ENCODE results near the gene C2. TPM values are rescaled to one million over a fixed set of nuclear protein-coding genes. Genes with fewer than 3 reads are reported as not detected.

Gene C2
- total RNA-seq, 1 donor from 2014 or later, result 7.6 TPM

DNA sequence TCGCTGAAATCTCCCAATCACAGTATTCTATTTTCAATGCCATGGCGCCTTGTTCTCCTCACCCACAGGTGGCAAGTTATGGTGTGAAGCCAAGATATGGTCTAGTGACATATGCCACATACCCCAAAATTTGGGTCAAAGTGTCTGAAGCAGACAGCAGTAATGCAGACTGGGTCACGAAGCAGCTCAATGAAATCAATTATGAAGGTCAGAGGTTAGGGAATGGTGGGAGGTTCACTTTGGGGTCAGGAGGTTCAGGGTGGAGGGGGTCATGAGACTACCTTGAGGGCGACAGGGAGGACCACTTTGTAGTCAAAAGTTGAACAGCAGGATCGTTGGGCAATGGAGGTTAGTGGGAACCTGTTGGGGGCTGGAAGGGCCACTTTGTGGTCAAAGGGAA, 20.8 kb downstream of the C2 start:
- DNase-seq (no peak), ATAC-seq (ENCODE audit: poor library complexity) (no peak)
- intact Hi-C loops (cut with DNase I), result no loop called here

DNA sequence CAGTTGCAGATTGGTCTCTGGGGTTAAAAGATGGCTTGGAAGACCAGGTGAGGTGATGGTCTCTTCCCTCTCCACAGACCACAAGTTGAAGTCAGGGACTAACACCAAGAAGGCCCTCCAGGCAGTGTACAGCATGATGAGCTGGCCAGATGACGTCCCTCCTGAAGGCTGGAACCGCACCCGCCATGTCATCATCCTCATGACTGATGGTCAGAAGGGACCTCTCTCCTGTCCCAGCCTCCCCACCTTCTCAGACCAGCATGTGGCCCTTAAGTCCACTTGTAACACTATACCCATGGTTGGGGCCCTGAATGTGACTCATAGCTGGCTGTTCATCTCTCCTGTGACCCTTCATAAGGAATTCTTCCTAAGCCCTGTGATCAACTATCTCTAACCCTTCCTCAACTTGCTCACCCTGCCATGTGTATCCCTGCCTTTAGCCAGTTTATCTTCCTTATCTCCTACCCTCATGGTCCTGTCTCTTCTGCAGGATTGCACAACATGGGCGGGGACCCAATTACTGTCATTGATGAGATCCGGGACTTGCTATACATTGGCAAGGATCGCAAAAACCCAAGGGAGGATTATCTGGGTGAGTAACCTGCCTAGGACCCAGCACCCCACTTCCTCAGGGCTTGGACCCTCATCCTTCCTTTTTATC, 21.4 kb downstream of the C2 start:
- intact Hi-C loops (cut with DNase I), result no loop called here
- DNase-seq, result no peak
- ATAC-seq (ENCODE audit: poor library complexity), result no peak

DNA sequence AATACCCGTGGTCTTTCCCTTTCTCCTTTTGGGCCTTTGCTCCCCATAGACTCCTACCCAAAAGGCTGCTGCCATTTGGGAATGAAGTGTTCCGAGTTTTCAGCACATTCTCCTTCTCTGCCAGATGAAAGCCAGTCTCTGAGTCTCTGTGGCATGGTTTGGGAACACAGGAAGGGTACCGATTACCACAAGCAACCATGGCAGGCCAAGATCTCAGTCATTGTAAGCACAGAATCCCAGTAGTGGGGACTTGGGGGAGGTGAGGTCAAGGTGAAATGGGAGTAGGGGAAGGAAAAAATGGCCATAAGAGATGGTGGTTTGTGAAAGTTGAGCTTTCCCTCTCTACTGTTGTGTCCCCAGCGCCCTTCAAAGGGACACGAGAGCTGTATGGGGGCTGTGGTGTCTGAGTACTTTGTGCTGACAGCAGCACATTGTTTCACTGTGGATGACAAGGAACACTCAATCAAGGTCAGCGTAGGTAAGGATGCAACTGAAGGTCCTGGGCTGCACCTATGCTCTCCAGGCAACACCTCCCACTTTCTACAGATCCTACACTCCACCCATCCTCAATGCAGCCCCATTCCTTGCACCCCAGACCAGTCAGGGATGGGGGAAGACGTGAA, 22.5 kb downstream of the C2 start:
- intact Hi-C loops (cut with DNase I), result loop anchor here (5.0 kb wide), 1 partner anchor 268 kb away; the partner anchor contains the start of gene LY6G5C
- ATAC-seq (ENCODE audit: poor library complexity) (no peak), DNase-seq (no peak)

DNA sequence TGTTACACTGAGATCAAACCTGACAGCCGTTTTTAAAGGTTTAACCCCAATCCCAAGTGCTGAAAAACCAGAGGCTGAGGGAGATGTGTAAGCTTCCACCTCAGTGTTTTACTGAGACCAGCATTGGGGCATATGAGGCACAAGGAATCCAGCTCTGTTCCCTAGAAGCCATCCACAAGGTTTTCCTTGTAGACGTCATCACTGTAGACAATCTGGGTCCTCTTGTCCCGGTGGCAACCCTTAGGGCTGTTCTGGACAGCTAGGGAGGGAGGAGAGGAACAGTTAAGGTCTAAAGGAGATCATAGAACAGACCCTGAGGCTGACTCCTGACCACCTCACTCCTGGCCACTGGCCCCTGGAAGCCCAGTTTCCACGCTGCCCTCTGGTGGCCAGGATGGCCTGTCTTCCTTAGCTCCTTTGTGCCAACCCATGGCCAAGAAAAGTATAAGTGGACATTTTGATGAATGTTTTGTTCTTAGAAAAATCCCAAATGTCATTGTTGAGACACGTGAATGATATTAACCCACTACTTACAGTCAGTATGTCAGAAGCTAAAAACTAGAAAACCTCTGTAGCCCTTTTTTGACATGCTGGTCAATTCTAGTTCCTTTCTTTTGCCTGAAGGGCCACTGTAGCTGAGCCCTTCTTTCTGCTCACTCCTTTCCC, 24.8 kb downstream of the C2 start:
- intact Hi-C loops (cut with DNase I), result loop anchor here (5.0 kb wide), 1 partner anchor 270 kb away; the partner anchor contains the start of gene LY6G5C
- ATAC-seq (ENCODE audit: poor library complexity), result peak; percentile 77
- peak; percentile 82 for DNase-seq

DNA sequence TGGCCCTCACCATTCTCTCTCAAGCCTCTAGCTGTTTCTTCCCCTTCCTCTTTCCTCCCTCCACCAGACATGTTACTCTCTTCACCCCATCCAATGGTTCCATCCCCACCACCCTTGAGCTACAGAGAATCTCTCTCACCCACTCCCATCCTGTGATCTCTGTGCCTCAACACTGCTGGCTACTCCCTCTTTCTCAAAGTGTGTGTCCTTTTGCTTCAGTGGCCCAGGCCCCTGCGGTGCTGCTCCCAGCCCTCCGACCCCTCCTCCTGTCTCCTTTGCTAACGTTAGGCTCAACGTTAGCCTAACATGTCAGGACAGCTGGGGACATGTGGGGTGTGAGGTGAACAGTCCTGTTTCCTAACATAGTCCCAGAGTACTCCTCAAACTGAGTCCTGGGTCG, 25.4 kb downstream of the C2 start:
- ATAC-seq (ENCODE audit: poor library complexity) (no peak), DNase-seq (no peak)
- intact Hi-C loops (cut with DNase I), result loop anchor here (5.0 kb wide), 1 partner anchor 271 kb away; the partner anchor contains the start of gene LY6G5C

DNA sequence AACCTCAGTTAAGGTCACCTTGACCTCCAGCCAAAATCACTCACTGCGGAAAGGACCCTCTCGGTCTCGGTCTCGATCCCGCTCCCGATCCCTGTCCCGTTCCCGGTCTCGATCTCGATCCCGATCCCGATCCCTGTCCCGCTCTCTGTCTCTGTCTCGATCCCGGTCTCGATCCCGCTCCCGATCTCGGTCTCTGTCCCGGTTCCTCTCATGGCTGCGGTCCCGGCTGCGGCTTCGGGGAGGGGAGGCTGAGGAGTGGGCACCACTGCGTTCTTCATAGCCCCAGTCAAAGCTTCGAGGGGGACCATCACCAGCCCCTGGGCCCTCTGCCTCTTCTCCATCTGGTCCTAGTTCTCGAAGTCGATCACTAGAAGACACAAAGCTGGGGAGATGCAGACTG, 27.0 kb downstream of the C2 start:
- no peak for DNase-seq
- ATAC-seq (ENCODE audit: poor library complexity), result no peak
- intact Hi-C loops (cut with DNase I), result loop anchor here (5.0 kb wide), 1 partner anchor 272 kb away; the partner anchor contains the start of gene LY6G5C

DNA sequence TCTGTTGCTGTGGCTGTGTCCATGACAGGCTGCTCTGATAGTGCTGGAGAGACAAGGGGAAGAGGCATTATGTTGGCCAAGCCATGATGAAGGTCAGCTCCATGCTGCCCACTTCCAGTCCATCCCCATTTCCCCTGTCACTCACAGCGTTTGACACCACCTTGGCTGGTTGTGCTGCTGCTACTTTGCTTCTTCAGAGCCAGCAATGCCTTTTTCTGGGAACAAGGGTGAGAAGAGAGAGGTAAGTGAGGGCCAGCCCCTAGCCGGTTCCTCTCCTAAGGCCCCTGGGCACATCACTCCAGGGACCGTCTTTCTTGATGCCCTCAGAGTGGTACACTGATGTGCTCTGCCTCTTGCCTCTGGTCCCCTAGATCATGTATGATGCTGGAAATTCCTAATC, 29.3 kb downstream of the C2 start:
- no peak for DNase-seq

DNA sequence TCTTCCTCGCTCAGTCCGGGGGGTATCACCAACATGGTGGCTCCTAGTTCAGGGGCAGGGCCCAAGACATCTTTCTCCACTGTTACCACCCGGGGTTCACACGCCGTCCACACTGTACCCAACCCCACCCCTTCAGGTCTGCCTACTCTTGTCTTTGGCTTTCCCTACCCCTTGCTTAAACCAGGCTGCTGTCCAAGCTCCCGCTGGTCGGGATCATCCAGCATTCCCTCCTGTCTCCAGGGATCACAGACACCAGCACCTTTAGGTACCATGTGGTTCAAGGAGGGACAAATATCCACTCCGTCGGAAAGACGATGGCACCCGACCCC, 30.9 kb downstream of the C2 start:
- intact Hi-C loops (cut with DNase I), result no loop called here
- DNase-seq (no peak), ATAC-seq (ENCODE audit: poor library complexity) (peak; percentile 13)

More for the DNA sequence above, 29.3 kb downstream of the C2 start:
- ATAC-seq (ENCODE audit: poor library complexity), result no peak
- intact Hi-C loops (cut with DNase I), result no loop called here

DNA sequence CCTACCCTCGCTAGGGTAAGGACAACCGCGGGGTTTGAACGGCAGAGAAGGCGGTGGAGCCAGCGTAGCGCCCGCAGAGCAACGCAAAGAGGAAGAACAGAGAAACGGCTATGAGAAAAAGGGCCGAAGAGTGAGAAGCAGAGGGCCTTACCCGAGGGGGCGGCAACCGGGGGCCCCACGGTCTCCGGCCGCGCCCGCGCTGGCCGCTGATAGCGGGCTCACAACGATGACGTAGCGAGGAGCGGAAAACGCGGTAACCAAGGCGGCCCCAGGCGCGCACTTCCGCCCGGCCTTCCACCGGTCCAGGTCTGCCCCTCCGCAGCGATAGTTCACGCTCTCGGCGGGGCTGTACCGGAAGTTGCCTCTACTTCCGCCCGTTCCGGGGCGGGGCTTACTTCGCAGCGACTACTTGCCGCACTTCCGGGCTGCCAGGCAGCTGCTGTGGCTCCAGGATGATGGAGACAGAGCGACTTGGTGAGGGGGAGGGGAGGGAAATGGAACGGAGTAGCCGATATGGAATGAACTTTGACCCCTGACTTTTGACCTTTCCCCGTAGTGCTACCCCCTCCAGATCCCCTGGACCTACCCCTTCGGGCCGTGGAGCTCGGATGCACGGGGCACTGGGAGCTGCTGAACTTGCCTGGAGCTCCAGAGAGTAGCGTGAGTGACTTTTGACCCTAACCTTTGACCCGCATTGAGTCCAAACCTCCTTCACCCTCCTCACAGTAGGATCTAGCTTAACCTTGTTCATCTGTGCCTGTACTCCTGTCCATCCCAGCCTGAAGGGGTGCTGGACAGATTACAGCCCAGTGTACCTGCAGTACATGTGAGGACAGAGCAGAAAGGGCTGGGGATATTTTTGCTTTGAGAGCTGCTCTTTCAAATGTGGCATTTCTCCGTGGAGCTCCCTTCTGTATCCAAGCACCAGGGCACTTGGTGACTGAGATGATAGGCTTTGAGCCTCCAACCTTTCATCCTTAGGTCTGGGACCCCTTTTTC, 31.5 kb downstream of the C2 start, which contains the start of the genes NELFE and SKIC2:
Gene NELFE (minus strand): TSS at position 231 of the 999 bp plus-strand sequence. CDS start 525 bp downstream, outside the sequence.
Gene SKIC2 (plus strand): TSS at position 435 of the 999 bp plus-strand sequence. CDS start 18 bp downstream, at position 453.
- intact Hi-C loops (cut with DNase I), result no loop called here
- DNase-seq (peak; percentile 99), ATAC-seq (ENCODE audit: poor library complexity) (peak; percentile 100)

DNA sequence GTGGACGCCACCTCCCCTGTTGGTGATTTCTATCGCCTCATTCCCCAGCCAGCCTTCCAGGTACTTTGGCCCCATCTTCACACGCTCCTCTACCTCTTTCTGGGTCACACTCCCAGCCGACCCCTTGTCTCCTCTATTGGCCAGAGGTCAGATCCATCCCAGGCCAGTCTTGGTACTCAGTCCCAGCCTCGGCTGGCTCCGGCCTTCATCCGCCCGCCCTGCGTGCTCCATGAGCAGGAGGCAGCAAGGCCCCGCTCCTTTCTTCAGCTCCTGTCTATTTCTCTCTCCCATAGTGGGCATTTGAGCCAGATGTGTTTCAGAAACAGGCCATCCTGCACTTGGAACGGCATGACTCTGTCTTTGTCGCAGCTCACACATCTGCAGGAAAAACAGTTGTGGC, 34.1 kb downstream of the C2 start:
- DNase-seq (no peak), ATAC-seq (ENCODE audit: poor library complexity) (no peak)
- intact Hi-C loops (cut with DNase I), result no loop called here

DNA sequence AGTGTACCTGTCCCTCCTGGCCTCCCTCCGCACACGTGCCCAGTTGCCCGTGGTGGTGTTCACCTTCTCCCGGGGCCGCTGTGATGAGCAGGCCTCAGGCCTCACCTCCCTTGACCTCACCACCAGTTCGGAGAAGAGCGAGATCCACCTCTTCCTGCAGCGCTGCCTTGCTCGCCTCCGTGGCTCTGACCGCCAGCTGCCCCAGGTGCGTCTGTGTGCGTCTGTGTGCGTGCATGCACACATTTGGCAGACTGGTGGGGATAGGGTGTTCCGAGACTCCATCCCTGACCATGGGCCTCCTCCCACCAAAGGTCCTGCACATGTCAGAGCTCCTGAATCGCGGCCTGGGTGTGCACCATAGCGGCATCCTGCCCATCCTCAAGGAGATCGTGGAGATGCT, 36.4 kb downstream of the C2 start:
- no peak for ATAC-seq (ENCODE audit: poor library complexity)
- peak; percentile 24 for DNase-seq
- intact Hi-C loops (cut with DNase I), result no loop called here

DNA sequence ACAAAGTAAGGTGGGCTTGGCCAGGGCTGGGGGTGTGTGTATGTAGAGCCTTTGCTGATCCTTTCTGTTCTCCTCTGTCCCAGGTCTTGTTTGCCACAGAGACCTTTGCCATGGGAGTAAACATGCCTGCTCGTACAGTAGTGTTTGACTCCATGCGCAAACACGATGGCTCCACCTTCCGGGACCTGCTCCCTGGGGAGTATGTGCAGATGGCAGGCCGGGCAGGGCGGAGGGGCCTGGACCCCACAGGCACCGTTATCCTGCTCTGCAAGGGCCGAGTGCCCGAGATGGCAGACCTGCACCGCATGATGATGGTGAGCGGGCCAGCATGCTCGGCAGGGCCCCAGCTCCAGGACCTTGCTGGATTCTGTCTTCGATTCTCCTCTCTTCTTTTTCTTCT, 38.2 kb downstream of the C2 start:
- intact Hi-C loops (cut with DNase I), result no loop called here
- no peak for ATAC-seq (ENCODE audit: poor library complexity)
- DNase-seq, result no peak

DNA sequence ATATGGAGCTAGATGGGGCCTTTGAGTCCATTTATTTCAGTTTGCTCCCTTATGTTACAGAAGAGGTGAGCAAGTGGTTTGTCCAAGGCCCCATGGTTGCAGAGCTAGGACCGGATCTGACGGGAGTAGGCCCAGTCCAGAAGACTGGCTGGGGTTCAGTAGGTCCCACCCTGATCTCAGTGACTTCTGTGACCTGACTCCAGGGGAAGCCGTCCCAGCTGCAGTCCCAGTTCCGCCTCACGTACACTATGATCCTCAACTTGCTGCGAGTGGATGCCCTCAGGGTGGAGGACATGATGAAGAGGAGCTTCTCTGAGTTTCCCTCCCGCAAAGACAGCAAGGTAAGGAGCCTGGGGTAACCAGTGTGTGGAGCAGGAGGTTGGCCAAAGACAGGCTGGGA, 39.0 kb downstream of the C2 start:
- DNase-seq, result no peak

DNA sequence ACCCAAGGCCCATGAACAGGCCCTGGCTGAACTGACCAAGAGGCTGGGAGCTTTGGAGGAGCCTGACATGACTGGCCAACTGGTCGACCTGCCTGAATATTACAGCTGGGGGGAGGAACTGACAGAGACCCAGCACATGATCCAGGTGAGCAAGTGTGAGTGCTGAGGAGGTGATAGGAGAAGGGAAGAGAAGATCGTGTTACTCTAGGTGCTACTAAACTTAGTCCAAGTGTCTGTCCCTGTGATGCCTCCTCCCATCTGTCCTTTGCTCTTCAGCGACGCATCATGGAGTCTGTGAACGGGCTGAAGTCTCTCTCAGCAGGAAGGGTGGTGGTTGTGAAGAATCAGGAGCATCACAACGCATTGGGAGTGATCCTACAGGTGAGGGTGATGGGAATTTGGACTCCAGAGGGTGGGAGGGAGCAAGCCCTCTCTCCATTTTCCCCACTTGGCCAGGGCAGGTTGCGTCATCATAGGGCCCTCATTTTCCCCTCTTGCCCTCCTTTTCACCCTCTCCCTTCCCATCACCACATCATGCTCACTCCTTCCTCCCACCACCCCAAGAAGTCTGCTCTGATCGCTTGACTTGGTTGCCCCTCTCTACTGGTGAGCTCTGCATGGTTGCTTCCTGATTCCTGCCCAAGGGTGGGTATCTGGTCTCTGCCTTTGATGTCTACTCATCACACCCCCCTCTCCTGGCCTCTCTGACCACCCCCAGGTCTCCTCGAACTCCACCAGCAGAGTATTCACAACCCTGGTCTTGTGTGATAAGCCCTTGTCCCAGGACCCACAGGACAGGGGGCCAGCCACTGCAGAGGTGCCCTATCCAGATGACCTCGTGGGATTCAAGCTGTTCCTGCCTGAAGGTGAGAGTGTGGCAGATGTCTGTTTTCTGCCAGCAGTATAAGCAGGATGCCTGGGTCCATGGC, 39.7 kb downstream of the C2 start:
- peak; percentile 22 for DNase-seq
- intact Hi-C loops (cut with DNase I), result no loop called here

More for the DNA sequence above, 39.0 kb downstream of the C2 start:
- intact Hi-C loops (cut with DNase I), result no loop called here
- no peak for ATAC-seq (ENCODE audit: poor library complexity)

DNA sequence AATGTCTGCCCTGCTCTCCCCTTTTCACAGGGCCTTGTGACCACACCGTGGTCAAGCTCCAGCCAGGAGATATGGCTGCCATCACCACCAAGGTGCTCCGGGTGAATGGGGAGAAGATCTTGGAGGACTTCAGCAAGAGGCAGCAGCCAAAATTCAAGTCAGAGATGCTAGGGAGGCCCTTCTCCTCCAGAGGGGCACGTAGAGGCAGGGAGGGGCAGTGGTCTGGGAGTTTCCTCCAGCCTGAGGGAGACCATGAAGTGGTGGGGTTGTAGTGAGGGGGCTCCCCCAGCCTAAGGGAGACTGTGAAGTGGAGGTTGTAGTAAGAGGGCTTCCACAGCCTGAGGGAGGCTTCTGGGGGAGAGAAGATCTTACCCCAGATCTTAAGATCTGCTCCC, 40.4 kb downstream of the C2 start:
- peak; percentile 8 for DNase-seq
- intact Hi-C loops (cut with DNase I), result no loop called here

More for the DNA sequence above, 39.7 kb downstream of the C2 start:
- ATAC-seq (ENCODE audit: poor library complexity), result no peak

DNA sequence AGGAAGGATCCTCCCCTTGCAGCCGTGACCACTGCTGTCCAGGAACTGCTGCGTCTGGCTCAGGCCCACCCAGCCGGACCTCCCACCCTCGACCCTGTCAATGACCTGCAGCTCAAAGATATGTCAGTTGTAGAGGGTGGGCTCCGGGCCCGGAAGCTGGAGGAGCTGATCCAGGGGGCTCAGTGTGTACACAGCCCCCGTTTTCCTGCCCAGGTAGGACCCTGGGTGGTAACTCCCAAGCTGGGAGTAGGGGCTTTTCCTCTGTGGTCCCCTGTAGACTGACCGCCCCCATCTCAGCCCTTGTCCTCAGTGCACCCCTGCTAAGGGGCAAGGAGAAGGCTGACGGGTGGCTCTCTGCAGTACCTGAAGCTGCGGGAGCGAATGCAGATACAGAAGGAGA, 40.8 kb downstream of the C2 start:
- ATAC-seq (ENCODE audit: poor library complexity), result no peak
- DNase-seq, result no peak
- intact Hi-C loops (cut with DNase I), result no loop called here

More for the DNA sequence above, 40.4 kb downstream of the C2 start:
- ATAC-seq (ENCODE audit: poor library complexity), result no peak

Measured in Right ventricle myocardium superior (tissue), 1 donor.